Astrocyte (in vitro differentiated cells and primary cell): ENCODE data around the gene TRIM72.

Experiments
- CTCF ChIP-seq: IDR thresholded peaks from 2 replicates; pipeline ENCODE4 v1.5.1; 2011; ENCODE audit warnings: low read depth, mild to moderate bottlenecking, inconsistent platforms, low read length, moderate library complexity; ENCODE audit not compliant: insufficient read depth
- EZH2 ChIP-seq: IDR thresholded peaks from 2 replicates; pipeline ENCODE4 v1.6.1; 2012; ENCODE audit warnings: mild to moderate bottlenecking, low read length, inconsistent platforms; ENCODE audit not compliant: insufficient read depth

- TF ChIP-seq CTCF (no peak), EZH2 (no peak)
Observed at GRCh38 chr16:31224092-31224955, 10.4 kb downstream of the TRIM72 start.
